ENCODE data around the gene CHST13. TPM values are rescaled to one million over a fixed set of nuclear protein-coding genes. Genes with fewer than 3 reads are reported as not detected.
A peak's percentile ranks its signal among the peaks of the same experiment; 100 is the strongest.

CHST13 gene
- total RNA-seq, 2 donors from 2014 or later = 1.6 to 6.7 TPM

DNA sequence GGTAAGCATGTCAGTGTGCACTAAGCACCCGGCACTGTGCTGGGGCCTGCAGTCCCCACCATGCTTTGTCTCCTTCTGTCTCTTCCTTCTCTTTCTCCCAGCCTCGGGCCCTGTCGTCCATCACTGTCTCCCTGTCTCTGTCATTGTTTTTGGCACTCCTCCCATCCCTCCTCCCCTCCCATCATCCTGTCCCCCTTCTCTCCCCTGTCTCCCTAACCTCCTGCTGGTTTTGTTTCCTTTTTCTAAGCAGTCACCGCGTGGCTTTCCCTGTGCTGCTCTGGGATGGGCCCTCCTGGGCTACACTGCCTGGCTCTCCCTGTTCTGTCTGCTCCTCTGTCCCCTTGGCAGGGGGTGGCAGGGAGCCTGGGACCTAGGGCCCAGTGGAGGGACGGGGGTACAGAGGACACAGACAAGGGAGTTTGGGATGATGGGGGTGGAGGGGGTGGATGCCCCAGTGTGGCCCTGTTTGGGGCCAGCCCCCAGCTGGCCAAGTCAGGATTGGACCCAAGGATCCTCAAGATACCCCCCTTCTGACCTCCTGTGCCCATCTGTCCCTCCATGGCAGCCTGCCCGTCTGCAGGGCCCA, 5.7 kb downstream of the CHST13 start:
- Mint-ChIP-seq H3K9me3 (no peaks in the 10 kb centered on the region), H3K27ac (no peak overlapping the region), H3K36me3 (ENCODE audit: low read depth) (no peaks in the 10 kb centered on the region), H3K4me1 (no peaks in the 10 kb centered on the region), H3K4me3 (no peak overlapping the region), H3K27me3 (ENCODE audit: insufficient read depth) (peaks cover 20% of the 10 kb centered on the region)
- WGBS, 2 experiments (ENCODE audit: insufficient coverage in 1 of 2, insufficient read length in 1 of 2) = 50 to 75% methylated on average over 2 to 7 of the region's 7 CpGs
- DNase-seq = no peak
- H3K4me3 ChIP-seq (ENCODE audit: low read length) = no peak overlapping the region
- H3K9ac ChIP-seq (ENCODE audit: extremely low read depth, low read length, poor library complexity, severe bottlenecking) = no peak overlapping the region
- H3K9me3 ChIP-seq (ENCODE audit: control insufficient read depth, low read length) = no peaks in the 10 kb centered on the region
- TF ChIP-seq, protein P1, sequence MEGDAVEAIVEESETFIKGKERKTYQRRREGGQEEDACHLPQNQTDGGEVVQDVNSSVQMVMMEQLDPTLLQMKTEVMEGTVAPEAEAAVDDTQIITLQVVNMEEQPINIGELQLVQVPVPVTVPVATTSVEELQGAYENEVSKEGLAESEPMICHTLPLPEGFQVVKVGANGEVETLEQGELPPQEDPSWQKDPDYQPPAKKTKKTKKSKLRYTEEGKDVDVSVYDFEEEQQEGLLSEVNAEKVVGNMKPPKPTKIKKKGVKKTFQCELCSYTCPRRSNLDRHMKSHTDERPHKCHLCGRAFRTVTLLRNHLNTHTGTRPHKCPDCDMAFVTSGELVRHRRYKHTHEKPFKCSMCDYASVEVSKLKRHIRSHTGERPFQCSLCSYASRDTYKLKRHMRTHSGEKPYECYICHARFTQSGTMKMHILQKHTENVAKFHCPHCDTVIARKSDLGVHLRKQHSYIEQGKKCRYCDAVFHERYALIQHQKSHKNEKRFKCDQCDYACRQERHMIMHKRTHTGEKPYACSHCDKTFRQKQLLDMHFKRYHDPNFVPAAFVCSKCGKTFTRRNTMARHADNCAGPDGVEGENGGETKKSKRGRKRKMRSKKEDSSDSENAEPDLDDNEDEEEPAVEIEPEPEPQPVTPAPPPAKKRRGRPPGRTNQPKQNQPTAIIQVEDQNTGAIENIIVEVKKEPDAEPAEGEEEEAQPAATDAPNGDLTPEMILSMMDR (conservative IDR thresholded peaks at IDR 0.05) = no peak
- H3K27ac ChIP-seq (ENCODE audit: low read depth, low read length) = no peak overlapping the region
- H3K4me1 ChIP-seq (ENCODE audit: control insufficient read depth, insufficient read depth, low read length) = no peaks in the 10 kb centered on the region
- H3K27me3 ChIP-seq (ENCODE audit: control insufficient read depth, insufficient read depth, low read length, poor library complexity, severe bottlenecking) = peaks cover 33% of the 10 kb centered on the region
- no peaks in the 10 kb centered on the region for H3K36me3 ChIP-seq (ENCODE audit: control insufficient read depth, insufficient read depth, low read length)

DNA sequence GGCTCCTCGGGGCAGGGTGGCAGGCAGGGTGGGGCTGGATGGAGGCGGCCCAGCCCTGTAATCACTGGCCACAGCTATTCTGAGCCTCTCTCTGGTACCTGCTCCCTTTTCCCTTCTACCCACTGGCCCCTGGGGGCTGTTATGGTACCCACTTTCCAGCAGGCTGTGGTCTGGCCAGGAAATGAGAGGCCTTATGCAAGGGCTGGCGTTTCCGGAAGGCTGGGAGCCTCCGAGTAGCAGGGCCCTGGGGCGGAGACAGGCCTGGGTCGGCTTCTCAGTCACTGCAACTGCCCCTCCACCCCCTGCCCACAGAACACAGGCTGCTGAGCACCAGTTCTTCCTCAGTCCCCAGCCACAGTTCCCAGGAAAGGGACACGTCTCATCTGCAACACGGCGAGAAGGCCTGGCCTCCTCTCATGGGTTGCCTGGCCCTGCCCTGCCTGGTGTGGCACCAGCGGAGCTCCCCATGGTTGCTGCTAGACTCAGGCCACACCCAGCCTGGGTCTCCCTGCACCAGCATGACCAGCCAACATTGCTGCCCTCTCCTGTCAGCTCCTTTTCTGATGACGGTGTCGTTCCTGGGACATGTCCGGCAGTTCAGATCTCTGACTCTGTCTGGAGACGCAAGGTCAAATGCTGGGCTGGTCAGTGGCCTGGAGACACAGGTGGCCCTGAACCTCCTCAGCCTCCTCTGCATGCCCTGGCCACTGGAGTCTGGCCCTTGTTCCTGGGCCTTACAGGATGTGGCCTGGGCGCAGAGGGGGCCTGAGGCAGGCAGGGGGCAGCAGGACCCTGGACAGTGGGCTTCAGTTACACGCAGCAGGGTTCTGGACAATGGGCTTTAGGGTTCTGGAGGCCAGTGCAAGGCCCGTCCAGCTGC, 6.5 kb downstream of the CHST13 start:
- Mint-ChIP-seq H3K27me3 (ENCODE audit: insufficient read depth) (peaks cover 13% of the 10 kb centered on the region), H3K4me3 (no peak overlapping the region), H3K36me3 (ENCODE audit: low read depth) (no peaks in the 10 kb centered on the region), H3K27ac (no peak overlapping the region), H3K9me3 (no peaks in the 10 kb centered on the region), H3K4me1 (no peaks in the 10 kb centered on the region)
- TF ChIP-seq, protein P1 (conservative IDR thresholded peaks at IDR 0.05) = peak; percentile 62
- H3K4me3 ChIP-seq (ENCODE audit: low read length) = no peak overlapping the region
- no peaks in the 10 kb centered on the region for H3K9me3 ChIP-seq (ENCODE audit: control insufficient read depth, low read length)
- H3K27ac ChIP-seq (ENCODE audit: low read depth, low read length) = no peak overlapping the region
- WGBS, 2 experiments (ENCODE audit: insufficient coverage in 1 of 2, insufficient read length in 1 of 2) = 90 to 92% methylated on average over 6 to 18 of the region's 18 CpGs
- no peaks in the 10 kb centered on the region for H3K4me1 ChIP-seq (ENCODE audit: control insufficient read depth, insufficient read depth, low read length)
- H3K9ac ChIP-seq (ENCODE audit: extremely low read depth, low read length, poor library complexity, severe bottlenecking) = no peak overlapping the region
- no peaks in the 10 kb centered on the region for H3K36me3 ChIP-seq (ENCODE audit: control insufficient read depth, insufficient read depth, low read length)
- no peak for DNase-seq
- peaks cover 28% of the 10 kb centered on the region for H3K27me3 ChIP-seq (ENCODE audit: control insufficient read depth, insufficient read depth, low read length, poor library complexity, severe bottlenecking)

DNA sequence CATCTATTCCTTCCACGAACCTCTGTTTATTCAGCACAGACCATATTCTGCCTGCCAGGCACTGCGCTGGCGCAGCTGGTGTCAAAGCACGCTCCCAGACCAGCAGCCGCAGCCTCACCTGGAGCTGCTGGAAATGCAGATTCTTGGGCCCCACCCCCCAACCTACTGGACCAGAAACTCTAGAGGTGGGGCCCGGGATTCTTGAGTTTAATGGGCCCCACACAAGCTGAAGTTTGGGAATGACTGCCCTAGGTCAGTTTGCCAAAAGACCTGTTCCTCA, 7.0 kb downstream of the CHST13 start:
- DNase-seq = no peak
- H3K9me3 Mint-ChIP-seq = no peaks in the 10 kb centered on the region
- Histone ChIP-seq H3K4me1 (ENCODE audit: control insufficient read depth, insufficient read depth, low read length) (no peaks in the 10 kb centered on the region), H3K9me3 (ENCODE audit: control insufficient read depth, low read length) (no peaks in the 10 kb centered on the region), H3K36me3 (ENCODE audit: control insufficient read depth, insufficient read depth, low read length) (no peaks in the 10 kb centered on the region), H3K9ac (ENCODE audit: extremely low read depth, low read length, poor library complexity, severe bottlenecking) (no peak overlapping the region), H3K27ac (ENCODE audit: low read depth, low read length) (no peak overlapping the region), H3K4me3 (ENCODE audit: low read length) (no peak overlapping the region), H3K27me3 (ENCODE audit: control insufficient read depth, insufficient read depth, low read length, poor library complexity, severe bottlenecking) (peaks cover 25% of the 10 kb centered on the region)
- TF ChIP-seq, protein P1 (conservative IDR thresholded peaks at IDR 0.05) = peak; percentile 3
- peaks cover 10% of the 10 kb centered on the region for H3K27me3 Mint-ChIP-seq (ENCODE audit: insufficient read depth)
- H3K27ac Mint-ChIP-seq = no peak overlapping the region
- WGBS, 2 experiments (ENCODE audit: insufficient coverage in 1 of 2, insufficient read length in 1 of 2) = 92 to 94% methylated on average over 5 to 6 of the region's 6 CpGs
- no peaks in the 10 kb centered on the region for H3K36me3 Mint-ChIP-seq (ENCODE audit: low read depth)
- H3K4me1 Mint-ChIP-seq = no peaks in the 10 kb centered on the region
- no peak overlapping the region for H3K4me3 Mint-ChIP-seq
